ENCODE data around the gene C4orf17. TPM values are rescaled to one million over a fixed set of nuclear protein-coding genes. Genes with fewer than 3 reads are reported as not detected.

The C4orf17 gene
- polyA plus RNA-seq, 1 experiment, result not detected

GRCh38 chr4:99536271-99536670 is 25.4 kb downstream of the C4orf17 start:
- TF ChIP-seq CTCF (IDR thresholded peaks at IDR 0.05; ENCODE audit: low read depth, low read length), result no peak
- ChIA-PET CTCF (no interaction called here), POLR2A (no interaction called here)
- Histone ChIP-seq H3K4me3 (ENCODE audit: low read depth, low read length) (no peak overlapping the region), H3K27me3 (ENCODE audit: control insufficient read depth, insufficient read depth, low read length) (no peaks in the 10 kb centered on the region), H3K27ac (ENCODE audit: low read depth, low read length) (no peak overlapping the region), H3K9me3 (ENCODE audit: control insufficient read depth, insufficient read depth, low read length) (no peaks in the 10 kb centered on the region)
- no peak for DNase-seq (ENCODE audit: low read depth, low spot score)

- no peaks in the 10 kb centered on the region for H3K9me3 ChIP-seq (ENCODE audit: control insufficient read depth, insufficient read depth, low read length)
- no peak for DNase-seq (ENCODE audit: low read depth, low spot score)
- TF ChIP-seq CTCF (IDR thresholded peaks at IDR 0.05; ENCODE audit: low read depth, low read length), result no peak
- H3K4me3 ChIP-seq (ENCODE audit: low read depth, low read length), result no peak overlapping the region
- H3K27me3 ChIP-seq (ENCODE audit: control insufficient read depth, insufficient read depth, low read length), result no peaks in the 10 kb centered on the region
- POLR2A ChIA-PET, result no interaction called here
- CTCF ChIA-PET, result no interaction called here
- no peak overlapping the region for H3K27ac ChIP-seq (ENCODE audit: low read depth, low read length)
Observed at GRCh38 chr4:99536848-99537247, 26.0 kb downstream of the C4orf17 start.

- H3K4me3 ChIP-seq (ENCODE audit: low read depth, low read length), result no peak overlapping the region
- no peak for TF ChIP-seq CTCF (IDR thresholded peaks at IDR 0.05; ENCODE audit: low read depth, low read length)
- CTCF ChIA-PET, result no interaction called here
- no peaks in the 10 kb centered on the region for H3K9me3 ChIP-seq (ENCODE audit: control insufficient read depth, insufficient read depth, low read length)
- POLR2A ChIA-PET, result no interaction called here
- no peak for DNase-seq (ENCODE audit: low read depth, low spot score)
- H3K27ac ChIP-seq (ENCODE audit: low read depth, low read length), result no peak overlapping the region
- no peaks in the 10 kb centered on the region for H3K27me3 ChIP-seq (ENCODE audit: control insufficient read depth, insufficient read depth, low read length)
Observed at GRCh38 chr4:99537674-99538073, 26.9 kb downstream of the C4orf17 start.

GRCh38 chr4:99540277-99540939 is 29.6 kb downstream of the C4orf17 start:
- Histone ChIP-seq H3K4me3 (ENCODE audit: low read depth, low read length) (no peak overlapping the region), H3K27ac (ENCODE audit: low read depth, low read length) (no peak overlapping the region), H3K27me3 (ENCODE audit: control insufficient read depth, insufficient read depth, low read length) (no peaks in the 10 kb centered on the region), H3K9me3 (ENCODE audit: control insufficient read depth, insufficient read depth, low read length) (no peaks in the 10 kb centered on the region)
- ChIA-PET CTCF (no interaction called here), POLR2A (no interaction called here)
- no peak for TF ChIP-seq CTCF (IDR thresholded peaks at IDR 0.05; ENCODE audit: low read depth, low read length)
- DNase-seq (ENCODE audit: low read depth, low spot score), result no peak

GRCh38 chr4:99552872-99553271 is 42.1 kb downstream of the C4orf17 start:
- DNase-seq (ENCODE audit: low read depth, low spot score), result no peak
- ChIA-PET CTCF (interaction anchor here (0.9 kb wide), 1 partner anchor 11 kb away, joined by 3 read pairs; the partner anchor contains the start of gene TRMT10A), POLR2A (no interaction called here)
- Histone ChIP-seq H3K4me3 (ENCODE audit: low read depth, low read length) (no peak overlapping the region), H3K27ac (ENCODE audit: low read depth, low read length) (no peak overlapping the region), H3K27me3 (ENCODE audit: control insufficient read depth, insufficient read depth, low read length) (no peaks in the 10 kb centered on the region), H3K9me3 (ENCODE audit: control insufficient read depth, insufficient read depth, low read length) (no peaks in the 10 kb centered on the region)
- no peak for TF ChIP-seq CTCF (IDR thresholded peaks at IDR 0.05; ENCODE audit: low read depth, low read length)
